TTC549 (cell line): ENCODE data around the gene GPR85.
A peak's percentile ranks its signal among the peaks of the same experiment; 100 is the strongest.
"Not testable (repeated sequence)": the region's sequence is repeated elsewhere in the genome, so short reads cannot be mapped to it uniquely, and the experiment has no call there.

Source experiments
- FAIRE-seq: peaks from 2 replicates; lab custom pipeline; 2012; peaks lifted over from hg19 to GRCh38; lab: Jason Lieb, UNC

Gene GPR85, protein sequence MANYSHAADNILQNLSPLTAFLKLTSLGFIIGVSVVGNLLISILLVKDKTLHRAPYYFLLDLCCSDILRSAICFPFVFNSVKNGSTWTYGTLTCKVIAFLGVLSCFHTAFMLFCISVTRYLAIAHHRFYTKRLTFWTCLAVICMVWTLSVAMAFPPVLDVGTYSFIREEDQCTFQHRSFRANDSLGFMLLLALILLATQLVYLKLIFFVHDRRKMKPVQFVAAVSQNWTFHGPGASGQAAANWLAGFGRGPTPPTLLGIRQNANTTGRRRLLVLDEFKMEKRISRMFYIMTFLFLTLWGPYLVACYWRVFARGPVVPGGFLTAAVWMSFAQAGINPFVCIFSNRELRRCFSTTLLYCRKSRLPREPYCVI

DNA sequence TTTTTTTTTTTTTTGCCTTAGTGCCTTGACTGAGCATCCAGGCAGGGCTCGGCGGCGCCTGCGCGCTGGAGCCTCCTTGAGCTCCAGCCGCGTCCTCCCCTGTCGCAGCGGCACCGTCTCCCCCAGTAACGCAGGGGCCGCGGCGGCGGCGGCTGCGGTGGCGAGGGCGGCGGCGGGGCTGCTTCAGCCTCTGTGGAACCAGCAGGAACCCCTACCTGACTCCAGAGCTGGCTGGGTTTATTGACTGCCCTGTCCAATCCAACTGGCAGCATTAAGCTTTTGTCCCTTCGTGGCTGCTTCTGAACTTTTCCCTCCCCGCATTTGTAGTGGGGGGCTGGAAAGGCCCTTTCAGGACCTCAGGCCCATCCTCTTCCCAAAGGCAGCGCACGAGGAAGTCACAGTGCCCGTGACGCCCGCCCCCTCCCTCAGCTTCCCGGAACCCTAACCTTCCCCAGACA, at the start of gene GPR85:
Gene GPR85 (minus strand): TSS at position 397 of the 458 bp plus-strand sequence. CDS start 2,106 bp downstream, outside the sequence.
- FAIRE-seq, result no peak

DNA sequence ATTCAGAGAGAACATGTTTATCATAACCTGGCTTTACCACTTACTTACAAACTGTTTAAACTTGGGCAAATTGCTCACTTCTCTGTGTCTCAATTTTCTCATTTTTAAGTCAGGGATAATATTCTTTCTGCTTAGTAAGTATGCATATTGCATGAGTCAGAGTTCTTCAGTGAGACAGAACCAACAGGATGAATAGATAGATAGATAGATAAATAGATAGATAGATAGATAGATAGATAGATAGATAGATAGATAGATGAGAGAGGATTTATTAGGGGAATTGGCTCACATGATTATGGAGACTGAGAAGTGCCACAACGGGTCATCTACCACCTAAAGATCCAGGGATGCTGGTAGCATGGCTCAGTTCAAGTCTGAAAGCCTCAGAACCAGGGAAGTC, 47.4 kb upstream of the GPR85 start:
- no peak for FAIRE-seq

DNA sequence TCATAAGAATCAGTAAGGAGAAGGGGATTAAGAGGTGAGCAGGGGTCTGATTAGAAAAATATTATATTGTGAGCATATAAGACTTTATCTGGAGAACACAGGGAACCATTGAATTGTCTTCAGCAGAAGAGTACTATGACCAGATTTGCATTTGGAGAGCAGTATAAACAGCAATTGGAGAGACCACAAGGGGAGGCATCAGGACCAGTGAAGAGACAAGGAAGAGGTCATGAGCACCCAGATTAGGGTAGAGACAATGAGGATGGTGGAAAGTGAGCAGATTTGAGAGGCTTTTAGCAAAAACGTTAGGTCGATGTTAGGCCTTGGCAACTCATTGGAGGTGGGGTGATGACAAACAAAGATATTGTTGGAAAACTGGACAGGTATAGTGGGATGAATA, 44.7 kb upstream of the GPR85 start:
- no peak for FAIRE-seq

DNA sequence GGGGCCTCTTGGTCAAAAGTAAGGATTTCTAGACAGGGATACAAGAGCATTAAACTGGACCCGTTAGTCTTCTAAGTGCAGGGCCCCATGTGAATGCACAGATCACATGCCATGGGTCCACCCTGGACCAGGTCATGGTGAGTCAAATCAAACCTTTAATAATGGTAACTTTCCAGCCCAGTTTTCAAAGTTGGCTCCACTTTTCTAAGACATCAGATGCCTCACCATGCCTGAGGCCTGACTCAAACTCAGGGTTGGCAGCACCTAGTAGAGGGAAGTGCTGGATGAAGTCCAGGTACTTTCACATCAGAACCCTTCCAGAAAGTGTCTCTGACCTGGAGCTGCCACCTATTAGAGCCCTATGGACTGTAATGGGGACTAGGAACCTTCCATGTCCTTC, 41.4 kb upstream of the GPR85 start:
- no peak for FAIRE-seq

DNA sequence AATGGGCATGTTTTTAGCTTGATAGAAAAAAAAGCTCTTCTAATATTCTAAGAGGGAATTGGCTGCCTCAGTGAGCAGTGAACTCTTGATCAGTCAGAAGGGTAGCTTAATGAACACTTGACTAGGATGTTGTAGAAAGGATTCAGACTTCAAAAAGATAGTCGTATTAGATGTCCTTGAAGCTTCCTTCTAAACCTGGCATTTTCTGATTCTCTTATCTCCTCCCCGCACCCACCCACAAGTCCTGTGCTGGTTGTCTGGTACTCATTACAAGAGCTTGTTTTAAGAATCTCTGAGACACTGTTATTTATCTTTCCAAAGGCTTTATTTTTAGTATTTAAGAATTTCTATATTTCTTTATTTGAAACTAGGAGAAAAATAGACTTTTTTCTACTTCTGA, 39.1 kb upstream of the GPR85 start:
- no peak for FAIRE-seq

DNA sequence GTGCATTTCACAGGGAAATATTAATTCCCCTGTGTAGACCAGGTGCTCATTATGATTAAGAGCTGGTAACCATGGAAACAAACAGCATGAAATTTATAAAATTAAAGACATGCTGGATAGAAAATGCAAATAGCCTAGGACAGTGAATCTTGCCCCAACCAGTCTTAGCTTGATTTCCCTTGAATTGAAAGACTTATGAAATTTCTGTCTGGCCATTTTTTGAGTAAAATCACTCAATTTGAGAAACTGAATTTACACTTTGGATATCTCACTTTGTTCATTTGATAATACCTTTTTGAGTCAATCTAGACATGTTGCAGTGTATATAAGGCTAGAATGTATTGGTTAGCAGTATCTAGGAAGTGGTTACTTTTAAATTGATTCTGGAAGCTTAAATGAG, 36.1 kb upstream of the GPR85 start:
- no peak for FAIRE-seq

DNA sequence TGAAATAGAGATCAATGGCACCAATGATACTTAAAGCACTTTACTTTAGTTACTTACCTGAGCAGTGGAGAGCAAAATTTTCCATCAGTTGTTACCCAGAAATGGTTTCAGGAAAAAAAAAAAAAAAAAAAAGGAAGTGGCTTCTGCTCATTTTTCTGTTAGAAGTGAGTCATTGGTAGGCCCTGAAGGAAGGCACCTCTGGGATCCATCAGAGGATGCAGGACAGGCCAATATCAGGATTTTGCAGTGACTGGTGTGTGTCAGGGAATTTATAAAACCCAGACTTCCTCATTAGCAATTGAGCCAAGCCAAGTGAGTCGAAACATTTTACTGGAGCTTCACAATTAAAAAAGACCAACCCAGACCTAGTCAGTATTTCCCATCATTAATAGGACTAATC, 34.0 kb upstream of the GPR85 start:
- no peak for FAIRE-seq

DNA sequence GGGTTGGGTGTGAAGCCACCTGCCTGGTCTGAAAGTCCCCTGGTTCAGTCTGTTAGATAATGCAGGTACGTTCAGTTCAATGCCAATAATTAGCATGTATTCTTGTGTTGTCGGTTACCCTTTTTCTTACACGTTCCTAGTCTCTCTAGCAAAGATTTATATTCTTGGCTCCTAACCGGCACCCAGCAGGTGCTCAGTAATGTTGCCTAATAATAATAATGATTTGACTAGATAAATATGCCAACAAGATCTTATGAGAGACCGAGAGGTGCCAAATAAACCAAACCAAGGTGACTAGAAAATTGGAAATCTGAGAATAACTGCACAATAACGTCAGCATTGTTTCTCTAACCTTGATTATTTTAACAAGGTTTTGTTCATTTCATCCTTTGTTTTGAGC, 32.8 kb upstream of the GPR85 start:
- no peak for FAIRE-seq

DNA sequence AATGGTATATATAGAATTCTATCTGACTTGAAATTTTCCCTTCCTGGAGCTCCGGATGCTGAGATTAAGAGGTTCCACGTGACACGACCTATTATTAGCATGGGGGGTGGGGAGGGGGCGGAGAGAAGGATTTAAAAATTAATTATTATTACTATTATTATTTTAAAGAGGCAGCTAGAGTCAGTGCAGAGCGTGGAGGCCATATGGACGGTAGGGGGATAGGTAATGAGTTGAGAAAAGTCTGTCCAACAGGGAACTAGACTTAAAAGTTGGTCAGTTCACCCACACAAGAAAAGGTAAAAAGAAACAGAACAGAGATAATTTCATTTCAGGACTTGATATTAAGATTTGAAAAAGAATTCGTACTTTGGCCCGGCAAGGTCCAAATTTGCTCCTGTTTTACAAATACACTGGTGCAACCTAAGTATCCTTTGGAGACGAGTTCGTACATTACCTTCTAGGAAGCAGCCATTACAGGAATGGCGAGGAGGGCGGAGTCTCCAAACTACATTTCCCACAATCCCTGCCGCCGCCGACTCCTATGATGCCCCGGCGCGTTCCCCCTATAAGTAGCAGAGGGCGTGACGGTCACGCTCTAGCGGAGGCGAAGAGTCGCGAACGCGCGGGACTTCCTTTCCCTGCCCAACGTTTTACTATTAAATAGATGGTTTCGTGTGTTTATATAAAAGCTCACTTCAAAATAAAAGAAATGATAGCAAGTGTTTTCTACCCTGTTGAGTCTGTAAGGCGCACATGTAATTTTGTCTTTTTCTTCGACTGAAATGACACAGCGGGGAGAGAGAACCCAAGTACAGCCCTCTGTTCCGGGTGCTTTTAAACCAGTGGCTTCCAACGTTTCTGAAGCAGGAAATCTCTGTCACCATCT, 31.7 kb upstream of the GPR85 start, which contains the start of gene SMIM30:
Gene SMIM30 (minus strand): TSS at position 481 of the 886 bp plus-strand sequence. CDS start 976 bp downstream, outside the sequence.
- peak; percentile 85 for FAIRE-seq

DNA sequence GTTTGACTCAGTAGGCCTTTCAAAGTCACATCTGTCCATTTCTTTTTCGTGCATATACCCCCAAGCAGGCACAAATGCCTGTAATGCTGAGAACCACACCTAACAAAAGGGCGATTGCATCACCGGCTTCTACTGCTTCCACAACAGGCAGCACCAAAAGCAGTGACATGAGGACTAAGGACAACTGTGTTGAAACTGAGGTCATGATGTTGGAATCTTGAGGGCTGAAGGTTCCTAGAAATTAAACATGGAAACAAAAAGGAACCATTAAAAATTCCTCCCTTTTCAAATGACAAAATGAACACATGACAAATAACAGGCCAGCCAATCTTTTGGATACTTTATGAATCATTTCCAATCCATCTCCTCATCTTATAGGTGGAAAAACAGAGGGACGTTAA, 30.7 kb upstream of the GPR85 start:
- FAIRE-seq, result not testable (repeated sequence)

DNA sequence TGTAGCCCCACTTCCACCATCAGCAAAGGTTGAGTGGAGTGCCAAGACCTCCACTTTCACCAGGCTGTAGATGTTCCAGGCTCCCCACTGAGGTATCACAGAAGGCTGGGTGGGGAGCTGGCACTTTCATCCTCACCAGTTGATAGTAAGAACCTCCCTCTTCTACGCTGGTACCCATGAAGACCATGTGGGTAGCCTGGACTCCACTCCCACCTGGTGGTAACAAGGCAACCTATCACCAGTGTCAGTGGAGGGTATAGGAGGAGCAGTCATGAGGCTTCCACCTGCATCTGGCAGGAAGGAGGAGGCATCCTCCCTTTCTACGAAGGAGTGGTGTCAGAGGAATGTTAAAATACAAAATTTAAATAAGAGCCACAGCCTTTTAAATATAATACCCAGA, 27.3 kb upstream of the GPR85 start:
- no peak for FAIRE-seq

DNA sequence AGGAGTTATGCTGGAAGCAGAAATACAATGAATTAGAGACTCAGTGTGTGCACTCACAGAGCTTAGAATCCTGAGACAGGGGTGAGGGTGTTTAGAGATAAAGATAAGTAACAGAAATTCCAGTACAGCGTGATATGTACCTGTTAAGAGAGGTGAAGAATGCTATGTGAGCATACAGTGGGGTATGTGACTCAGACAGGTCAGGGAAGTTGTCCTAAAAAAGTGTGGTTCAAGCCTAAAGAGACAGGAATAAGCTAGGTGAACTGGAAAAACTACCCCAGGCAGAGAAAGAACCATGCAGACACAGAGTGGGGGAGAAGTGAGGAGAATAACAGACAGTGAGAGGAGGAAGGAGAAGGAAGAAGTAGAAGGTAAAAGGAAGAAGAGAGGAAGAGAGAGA, 23.1 kb upstream of the GPR85 start:
- no peak for FAIRE-seq

DNA sequence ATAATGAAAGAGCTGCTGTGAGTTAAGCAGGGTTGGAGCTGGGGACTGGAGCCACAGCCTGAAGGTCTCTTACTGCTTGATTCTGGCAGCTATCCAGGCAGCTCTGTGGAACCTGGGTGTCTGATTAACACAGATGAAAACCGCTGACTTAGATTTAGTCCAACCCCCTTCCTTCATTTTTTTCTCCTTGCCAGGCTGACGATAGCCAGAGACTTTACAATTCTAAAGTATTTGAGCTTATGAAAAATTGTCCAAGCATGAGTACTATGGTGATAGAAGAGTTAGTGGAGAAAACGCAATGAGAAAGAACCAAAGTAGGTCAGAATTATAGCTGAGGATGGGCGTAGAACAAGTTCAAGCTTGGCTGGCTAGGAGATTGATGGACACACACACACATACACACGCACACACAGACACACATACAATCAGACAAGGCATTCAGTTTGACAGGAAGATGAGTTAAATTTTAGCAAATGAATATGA, 13.5 kb upstream of the GPR85 start:
- no peak for FAIRE-seq

DNA sequence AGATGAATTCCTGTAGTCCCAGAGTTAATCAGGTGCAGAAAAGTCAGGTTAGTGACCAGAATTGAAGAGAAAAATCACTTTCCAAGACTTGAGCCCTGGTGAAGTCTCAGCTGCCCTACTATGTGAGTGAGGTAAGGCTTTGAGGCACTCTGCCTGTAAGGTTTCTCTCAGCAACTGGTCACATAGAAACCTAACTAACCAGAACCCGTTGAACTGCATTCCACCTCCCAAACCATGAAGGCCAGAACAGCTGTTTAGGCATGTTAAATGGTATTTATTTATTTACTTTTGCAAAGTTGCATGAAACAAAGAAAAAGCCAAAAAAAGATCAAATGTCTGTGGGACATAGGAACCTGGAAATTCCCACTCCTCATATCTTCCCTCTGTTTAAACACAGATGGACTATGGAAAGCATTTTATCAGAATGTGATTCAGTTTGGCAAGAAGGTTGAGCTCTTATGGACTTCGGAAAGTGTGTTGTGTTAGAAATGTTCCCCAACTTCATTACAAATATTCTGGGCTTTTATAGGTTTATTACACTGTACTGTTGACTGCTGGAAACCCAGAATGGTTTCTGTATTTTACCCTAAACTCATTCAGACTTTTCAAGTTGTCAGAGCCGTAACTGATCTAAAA, 12.8 kb upstream of the GPR85 start:
- no peak for FAIRE-seq

DNA sequence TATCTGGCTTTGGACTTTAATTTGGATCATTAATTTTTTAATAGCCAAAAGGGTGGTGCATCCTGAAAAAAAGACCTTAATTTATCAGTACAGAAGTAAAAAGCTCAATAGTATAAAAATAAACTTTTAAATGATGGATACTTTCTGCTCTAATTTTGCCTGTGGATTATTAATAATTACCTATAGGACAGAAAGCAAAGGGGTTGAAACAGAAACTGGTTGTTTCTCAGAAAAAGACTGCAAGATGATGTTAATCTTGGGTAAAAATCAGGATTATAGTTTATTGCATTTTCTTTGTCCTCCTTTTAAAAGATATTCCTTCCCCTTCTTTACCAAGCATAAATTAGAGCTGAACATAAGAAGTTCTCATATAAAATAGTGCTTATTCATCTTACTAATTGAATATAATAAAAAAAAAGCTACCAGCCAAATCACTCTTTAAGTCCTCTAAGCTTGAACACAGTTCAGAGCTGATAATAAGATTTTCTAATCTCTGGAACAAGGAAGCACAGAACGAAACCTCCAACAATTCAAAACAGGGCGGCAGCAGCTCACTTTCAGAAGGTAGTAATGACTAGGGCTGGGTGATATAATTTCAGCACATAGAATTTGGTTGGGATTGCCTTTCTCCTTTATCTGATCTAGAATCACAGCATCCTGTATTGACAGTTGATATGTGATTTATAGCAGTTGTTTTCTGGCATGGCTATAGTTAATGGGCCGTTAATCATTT, 8.1 kb upstream of the GPR85 start:
- no peak for FAIRE-seq

DNA sequence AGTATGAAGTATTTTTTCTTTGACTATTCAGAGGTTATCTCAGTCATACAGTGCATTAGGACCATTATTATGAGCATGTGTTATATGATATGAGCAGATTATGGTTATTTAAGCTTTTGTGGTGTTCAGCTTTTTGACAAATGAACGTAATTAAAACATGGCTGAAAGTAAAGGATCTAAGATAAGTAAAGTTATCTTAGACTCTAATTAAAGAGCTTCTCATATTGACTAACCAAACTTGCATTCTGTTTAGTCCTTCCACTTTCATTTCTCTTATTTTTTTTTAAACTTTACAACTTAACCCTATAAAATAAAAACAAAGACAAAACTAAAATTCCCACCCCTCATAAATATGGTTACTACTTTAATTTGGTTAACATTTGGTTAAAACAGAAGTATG, 6.9 kb upstream of the GPR85 start:
- no peak for FAIRE-seq

DNA sequence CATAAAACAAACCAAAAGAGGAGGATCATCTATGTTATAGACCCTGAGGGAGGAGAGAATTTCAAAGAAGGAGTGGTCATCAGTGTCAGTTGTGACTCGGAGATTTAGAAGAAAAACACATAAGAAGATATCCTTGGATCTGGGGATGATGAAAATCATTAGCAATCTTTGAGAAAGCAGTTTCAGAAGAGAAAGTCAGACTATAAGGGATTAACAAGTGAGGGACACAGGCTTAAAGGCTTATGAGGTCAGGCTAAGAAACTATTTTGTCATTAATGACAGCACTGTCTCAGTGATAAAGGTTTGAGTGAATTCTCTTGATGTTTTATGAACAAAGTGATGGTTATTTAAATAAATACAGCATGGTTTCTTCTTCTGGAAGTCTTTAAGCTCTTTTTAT, 6.1 kb upstream of the GPR85 start:
- FAIRE-seq, result no peak

DNA sequence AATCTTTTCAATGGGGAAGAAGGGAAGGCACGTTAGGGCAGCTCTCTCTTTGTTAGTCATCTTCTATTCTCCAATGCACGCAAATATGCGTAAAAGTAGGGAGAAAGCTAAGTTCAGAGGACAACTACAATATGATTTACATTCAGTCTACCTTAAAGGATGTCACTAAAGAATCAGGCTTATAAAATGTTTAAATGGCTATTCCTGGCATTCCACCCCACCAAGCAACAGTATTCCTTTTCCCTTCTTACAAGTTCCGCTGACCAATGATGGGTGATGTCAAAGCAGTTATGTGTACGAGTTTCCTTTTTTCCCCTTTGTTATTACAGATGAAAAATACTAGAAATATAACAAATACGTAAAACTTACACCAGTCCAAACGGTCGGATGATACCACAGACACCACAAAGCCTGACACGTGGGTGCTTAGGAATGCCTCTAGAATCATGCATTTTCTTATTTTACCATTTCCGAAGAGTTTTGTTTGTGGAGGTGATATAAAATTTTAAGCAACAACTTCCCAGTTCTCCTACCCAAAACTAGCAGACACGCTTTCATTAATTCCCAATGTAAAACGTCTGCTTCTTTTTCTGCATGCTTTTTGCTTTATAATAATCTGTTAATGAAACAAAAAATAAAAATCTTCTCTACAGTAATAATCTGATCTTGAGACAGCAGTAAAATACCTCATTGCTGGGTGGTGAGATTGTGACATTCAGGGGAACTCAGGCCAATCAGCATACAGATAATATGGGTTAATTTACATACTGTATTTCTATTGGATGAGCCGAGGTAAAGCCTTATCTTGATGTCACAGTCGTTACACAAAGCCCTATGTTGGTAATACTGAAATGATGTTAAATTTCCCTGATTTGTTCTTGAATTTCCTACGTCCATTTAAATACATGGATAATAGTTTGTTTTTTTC, 708 bp upstream of the GPR85 start:
- no peak for FAIRE-seq

DNA sequence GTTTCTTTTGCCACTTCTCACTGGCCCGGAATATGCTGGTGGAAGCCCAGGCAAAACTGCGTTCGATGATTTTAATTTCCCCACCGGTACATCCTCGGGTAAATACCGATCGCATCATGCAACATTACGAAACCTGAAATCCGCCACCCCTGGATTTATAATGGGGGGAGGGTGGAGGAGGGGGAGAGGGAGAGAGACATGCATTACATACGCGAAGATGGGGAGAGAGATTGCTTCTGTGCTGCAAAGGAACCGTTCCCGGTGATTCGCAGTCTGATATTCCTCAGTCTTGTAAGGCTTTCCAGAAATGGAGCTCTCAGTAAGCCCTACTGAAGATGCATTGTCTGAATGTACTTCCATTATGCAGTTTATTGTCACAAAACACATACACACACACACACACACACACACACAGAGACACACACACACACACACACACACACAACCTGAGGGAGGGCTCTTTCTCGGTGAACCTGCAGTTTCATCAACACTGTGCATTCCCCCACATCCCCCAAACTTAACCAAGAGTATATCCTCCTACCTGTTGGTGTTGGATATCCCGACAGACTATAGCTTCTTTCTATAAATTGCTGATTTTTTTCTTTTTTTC, 741 bp downstream of the GPR85 start:
- FAIRE-seq, result no peak

DNA sequence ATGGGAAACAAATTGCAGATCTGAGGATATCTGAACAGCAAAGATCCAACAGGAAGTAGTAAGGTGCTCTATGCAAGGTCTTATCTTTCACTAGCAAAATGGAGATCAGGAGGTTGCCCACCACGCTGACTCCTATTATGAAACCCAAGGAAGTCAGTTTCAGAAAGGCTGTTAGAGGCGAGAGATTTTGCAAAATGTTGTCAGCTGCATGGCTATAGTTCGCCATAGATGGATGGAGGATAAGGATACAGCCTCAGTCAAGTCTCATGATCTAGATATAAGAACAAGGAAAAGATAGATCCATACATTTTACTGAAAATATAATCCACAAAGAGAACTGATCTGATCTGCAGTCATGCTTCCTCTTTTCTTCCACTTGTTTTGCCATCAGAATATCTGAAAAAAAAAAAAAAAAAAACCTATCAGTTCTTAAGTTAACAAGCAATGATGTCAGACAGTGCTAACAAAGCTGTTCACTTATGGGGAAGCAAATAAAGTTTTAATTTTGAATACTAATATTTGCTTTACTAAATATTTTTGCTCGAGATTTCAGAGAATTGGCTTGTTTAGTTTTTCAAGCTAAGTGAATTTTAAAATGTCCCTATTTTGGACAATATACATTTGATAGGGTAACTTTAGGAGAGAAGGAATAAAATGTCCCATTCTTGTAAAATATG, 2.0 kb downstream of the GPR85 start:
- FAIRE-seq, result no peak
